GM12878 (cell line): ENCODE data around the gene EPHA2.

ENCODE experiments used
- CHD2 ChIP-seq: IDR thresholded peaks from 2 replicates; pipeline ENCODE4 v1.6.1; 2011; ENCODE audit warnings: low read depth, low read length, improper control_type of control experiment, borderline replicate concordance
- CHD4 ChIP-seq: fragments of 200-600 bp; sonication (generic); IDR thresholded peaks from 2 replicates; pipeline ENCODE4 v1.6.1; 2016; ENCODE audit warnings: mild to moderate bottlenecking
- CTCF ChIP-seq, 3 experiments: IDR thresholded peaks in 2 of 3; conservative IDR thresholded peaks in 1 of 3; 2 replicates each; pipeline ENCODE4 v1.5.1; 2011; ENCODE audit warnings: low read depth in 3 of 3, low read length in 3 of 3, mild to moderate bottlenecking in 3 of 3, control low read depth in 2 of 3, moderate library complexity in 2 of 3, inconsistent platforms in 1 of 3, mixed read lengths in 1 of 3; ENCODE audit not compliant: control insufficient read depth in 2 of 3, insufficient read depth in 1 of 3; ENCODE audit errors: extremely low read depth in 1 of 3
- EGR1 ChIP-seq, 2 experiments: IDR thresholded peaks; 1 replicate in 1 of 2; 2 replicates in 1 of 2; pipeline ENCODE4 v1.6.1; 2011 to 2012; ENCODE audit warnings: low read depth in 2 of 2, low read length in 2 of 2, borderline replicate concordance in 1 of 2, mild to moderate bottlenecking in 1 of 2, moderate library complexity in 1 of 2
- EP300 ChIP-seq, 2 experiments: fragments of 150-350 bp in 1 of 2; IDR thresholded peaks; 2 replicates each; pipeline ENCODE4 v1.6.1; 2011 to 2012; ENCODE audit warnings: low read depth in 2 of 2, low read length in 2 of 2, borderline replicate concordance in 1 of 2, improper control_type of control experiment in 1 of 2, inconsistent platforms in 1 of 2; ENCODE audit not compliant: control insufficient read depth in 1 of 2
- MXI1 ChIP-seq: fragments of 150-350 bp; IDR thresholded peaks from 2 replicates; pipeline ENCODE4 v1.6.1; 2011; ENCODE audit warnings: low read depth, mild to moderate bottlenecking, inconsistent platforms, low read length, improper control_type of control experiment
- RFX5 ChIP-seq: IDR thresholded peaks from 2 replicates; pipeline ENCODE4 v1.6.1; 2011; ENCODE audit warnings: low read depth, low read length, improper control_type of control experiment
- USF1 ChIP-seq: IDR thresholded peaks from 2 replicates; pipeline ENCODE4 v1.6.1; 2011; ENCODE audit warnings: borderline replicate concordance, low read depth, mild to moderate bottlenecking, moderate library complexity, mixed read lengths, low read length; ENCODE audit not compliant: insufficient read depth; ENCODE audit errors: extremely low read length

GRCh38 chr1:16143566-16144324, 12.1 kb downstream of the EPHA2 start:
- TF ChIP-seq EP300 (IDR thresholded peaks at IDR 0.05; ENCODE audit: borderline replicate concordance in 1 of 2, control insufficient read depth in 1 of 2, low read depth in 2 of 2, low read length in 2 of 2) (no peak), CTCF (IDR thresholded peaks at IDR 0.05 in 2 of 3, conservative IDR thresholded peaks at IDR 0.05 in 1 of 3; ENCODE audit: control insufficient read depth in 2 of 3, extremely low read depth in 1 of 3, insufficient read depth in 1 of 3, low read depth in 3 of 3, low read length in 3 of 3) (no peak), CHD4 (no peak), USF1 (no peak), RFX5 (no peak), MXI1 (no peak), EGR1 (IDR thresholded peaks at IDR 0.05; ENCODE audit: borderline replicate concordance in 1 of 2, low read depth in 2 of 2, low read length in 2 of 2) (no peak), CHD2 (no peak)
